NOMO-1 treated with dmso at 0.1 percent for 144 hours (cell line): Measurements from ENCODE around the gene CYB561A3.

Source experiments
- DNase-seq: peaks from one replicate; lab custom pipeline; 2025; ENCODE audit not compliant: unreplicated experiment; lab: John Stamatoyannopoulos, UW

The CYB561A3 gene

DNA sequence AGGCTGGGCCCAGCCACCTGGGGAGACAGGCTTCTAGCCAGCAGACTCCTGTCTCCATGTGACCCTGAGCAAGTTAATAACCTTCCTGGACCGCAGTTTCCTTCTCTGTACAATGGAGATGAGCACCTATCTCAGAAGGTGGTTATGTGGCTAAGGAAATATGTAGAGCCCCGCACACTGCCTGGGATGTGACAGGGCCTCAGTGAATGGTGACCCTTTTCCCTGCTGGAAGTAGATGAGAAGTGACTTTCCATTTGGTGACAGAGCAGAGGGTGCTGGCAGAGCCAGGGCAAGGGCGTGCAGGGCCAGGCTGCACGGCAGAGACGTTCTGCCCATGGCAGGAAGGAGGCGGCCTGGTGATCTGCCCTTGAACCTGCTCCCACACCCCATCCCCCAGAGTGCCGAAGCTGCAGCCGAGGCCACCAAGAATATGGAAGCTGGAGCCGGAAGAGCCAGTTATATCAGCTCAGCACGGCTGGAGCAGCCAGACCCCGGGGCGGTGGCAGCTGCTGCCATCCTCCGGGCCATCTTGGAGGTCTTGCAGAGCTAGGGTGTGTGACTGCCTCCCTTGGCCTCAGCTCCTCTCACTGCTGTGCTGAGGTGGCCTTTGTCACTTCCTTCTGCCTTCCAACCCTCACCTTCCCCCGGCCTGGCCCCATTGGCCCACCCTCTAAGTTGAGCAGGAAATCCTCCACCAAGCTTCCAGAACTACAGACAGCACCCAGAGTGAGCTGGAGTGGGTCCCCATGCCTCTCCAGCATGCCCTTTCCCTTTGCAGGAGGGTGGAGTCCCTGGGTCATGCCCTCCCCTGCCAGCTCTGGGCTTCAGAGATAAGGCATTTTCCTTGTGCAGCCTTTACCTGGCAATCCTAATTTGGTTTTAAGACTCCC lies 15.5 kb downstream of the CYB561A3 start:
- DNase-seq: no peak

GRCh38 chr11:61345170-61345610 lies 16.5 kb downstream of the CYB561A3 start:
- no peak for DNase-seq

- DNase-seq: no peak
These were observed 17.6 kb downstream of the CYB561A3 start for GRCh38 chr11:61343792-61344745.

- no peak for DNase-seq
These were observed 19.4 kb downstream of the CYB561A3 start for GRCh38 chr11:61342207-61342803.

DNA sequence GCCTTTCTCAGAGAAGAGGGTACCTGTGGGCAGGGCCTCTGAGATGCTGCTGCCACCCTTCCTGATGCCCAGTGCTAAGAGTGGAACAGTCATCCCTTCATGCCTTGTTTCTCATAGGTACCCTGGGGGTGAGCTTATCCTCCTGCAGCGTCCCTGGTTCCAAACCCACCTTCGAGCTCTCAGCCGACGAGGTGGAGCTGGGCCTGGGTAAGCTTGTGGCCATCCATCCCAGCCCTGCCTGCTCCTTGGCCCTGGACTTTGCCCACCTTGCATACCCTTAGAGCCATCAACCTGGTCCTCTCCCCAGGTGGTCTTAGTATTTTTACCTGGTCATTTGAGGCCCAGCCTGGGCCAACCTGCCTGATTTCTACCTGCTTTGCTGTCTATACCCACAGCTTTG lies 20.0 kb downstream of the CYB561A3 start:
- DNase-seq: no peak

- no peak for DNase-seq
These were observed 20.7 kb downstream of the CYB561A3 start for GRCh38 chr11:61340979-61341378.

- no peak for DNase-seq
These were observed 22.2 kb downstream of the CYB561A3 start for GRCh38 chr11:61339490-61339878.

- no peak for DNase-seq
These were observed 22.7 kb downstream of the CYB561A3 start for GRCh38 chr11:61338783-61339489.

- no peak for DNase-seq
These were observed 23.8 kb downstream of the CYB561A3 start for GRCh38 chr11:61337706-61338470.

DNA sequence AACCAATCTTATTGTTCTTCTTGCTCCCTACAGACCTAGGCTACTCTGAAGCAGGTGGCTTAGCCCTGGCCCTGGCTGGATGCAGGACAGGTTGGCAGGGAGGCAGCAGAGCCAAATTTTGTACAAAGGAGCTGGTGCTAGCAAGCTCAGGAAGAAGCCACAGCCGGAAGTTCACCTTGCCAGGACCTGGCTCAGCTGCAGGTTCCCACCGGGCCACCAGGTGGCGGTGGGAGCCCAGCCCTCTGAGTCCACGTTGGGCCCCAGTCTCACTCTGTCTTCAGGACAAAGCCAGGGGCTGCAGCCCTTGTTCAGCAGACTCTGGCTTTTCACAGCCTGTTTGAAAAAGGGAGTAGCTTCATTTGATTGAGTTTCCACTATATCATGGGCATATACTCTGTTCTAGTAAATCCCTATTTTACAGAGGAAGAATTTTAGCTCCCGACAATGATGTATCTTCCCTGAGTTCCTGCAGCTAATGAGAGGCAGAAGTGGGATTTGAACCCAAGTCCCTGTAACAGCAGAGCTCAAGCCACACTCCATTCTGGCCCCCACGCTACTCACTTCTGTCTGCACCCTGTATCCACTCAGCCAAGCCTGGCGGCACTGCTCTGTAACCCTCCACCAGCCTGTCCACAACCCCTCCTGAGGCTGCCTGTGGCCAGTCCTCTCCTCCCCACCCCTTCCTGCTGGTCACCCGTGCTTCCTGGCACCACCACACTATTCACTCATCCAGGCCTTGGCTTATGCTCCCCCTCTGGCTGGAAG lies 25.3 kb downstream of the CYB561A3 start:
- DNase-seq: peak; percentile 65

DNA sequence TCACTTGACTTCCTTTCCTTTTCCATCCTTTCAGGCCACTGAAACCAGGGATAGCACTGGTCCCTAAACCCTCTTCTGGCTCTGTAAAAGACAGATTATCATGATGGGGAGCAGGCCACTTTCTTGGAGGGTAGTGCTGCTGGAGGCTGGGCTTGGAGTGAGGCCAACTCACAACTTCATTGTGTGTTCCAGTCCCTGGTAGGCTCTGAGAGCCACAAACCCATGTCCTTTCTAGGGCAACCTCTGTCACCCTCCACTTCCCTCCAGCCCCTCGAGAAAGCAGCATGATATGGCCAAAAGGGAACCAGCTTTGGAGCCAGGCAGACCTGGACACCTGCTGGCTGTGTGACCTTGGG lies 26.3 kb downstream of the CYB561A3 start:
- no peak for DNase-seq

GRCh38 chr11:61334434-61335354 lies 27.0 kb downstream of the CYB561A3 start:
- DNase-seq: no peak

DNA sequence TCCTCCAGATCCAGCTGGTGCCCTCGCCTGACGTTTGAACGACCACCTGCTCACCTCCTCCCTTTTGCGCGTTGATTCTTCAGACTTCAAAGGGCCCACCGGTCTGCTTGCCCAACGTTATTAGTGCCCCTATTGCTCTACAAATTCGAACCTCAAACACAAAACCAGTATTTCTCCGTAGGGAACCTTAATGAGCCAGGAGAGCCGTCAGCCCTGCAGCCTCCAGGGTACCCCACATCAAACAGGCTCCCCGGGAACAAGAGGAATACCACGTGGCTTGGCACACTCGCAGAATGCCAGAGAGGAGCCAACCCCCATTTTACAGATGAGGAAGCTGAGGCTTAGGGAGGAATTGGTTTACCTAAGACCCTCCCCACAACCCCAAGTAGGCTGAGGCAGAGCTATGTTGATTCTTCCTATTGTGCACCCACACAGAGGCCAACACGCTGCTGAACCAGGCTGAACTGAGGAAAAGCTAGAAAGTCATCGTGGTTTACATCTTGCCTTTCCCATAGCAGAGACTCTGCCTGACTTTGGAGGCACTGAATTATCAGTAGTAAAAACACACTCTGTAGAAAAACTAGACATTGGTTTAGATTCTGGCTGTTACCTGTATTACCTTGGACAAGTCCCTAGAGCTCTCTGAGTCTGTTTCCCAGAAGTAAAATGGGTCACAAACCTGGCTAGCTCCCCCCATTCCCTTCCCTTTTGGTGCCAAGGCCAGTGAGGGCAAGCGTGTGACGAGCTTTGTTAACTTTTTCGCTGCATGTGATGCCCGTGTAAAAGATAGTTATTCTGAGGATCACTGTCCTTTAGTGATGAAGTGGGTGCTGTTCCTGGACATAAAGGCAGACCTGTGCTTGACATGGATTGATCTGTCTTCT lies 27.9 kb downstream of the CYB561A3 start:
- DNase-seq: peak; percentile 22

GRCh38 chr11:61332797-61333549 lies 28.7 kb downstream of the CYB561A3 start, which contains the start of the genes DDB1 and TKFC:
Gene DDB1 (minus strand): TSS chr11:61333105. CDS start chr11:61332968, 137 bp downstream.
Gene TKFC (plus strand): TSS chr11:61333228. CDS start chr11:61334729, 1,501 bp downstream.
- DNase-seq: peak; percentile 92

- no peak for DNase-seq
These were observed 29.3 kb downstream of the CYB561A3 start for GRCh38 chr11:61332281-61332796.

GRCh38 chr11:61331651-61332050 lies 30.0 kb downstream of the CYB561A3 start:
- peak; percentile 71 for DNase-seq
